HG03159 (cell line): ENCODE data around the gene TFPI.
"Not testable (repeated sequence)": the region's sequence is repeated elsewhere in the genome, so short reads cannot be mapped to it uniquely, and the experiment has no call there.

Experiments used
- ATAC-seq: cut with Tn5 transposase; IDR thresholded peaks from one replicate; pipeline ENCODE4 v1.9.1; 2021; ENCODE audit warnings: mild to moderate bottlenecking, moderate library complexity; ENCODE audit not compliant: unreplicated experiment

TFPI gene

GRCh38 chr2:187554704-187555082 lies 458 bp upstream of the TFPI start:
- ATAC-seq: no peak

- ATAC-seq: no peak
These were observed 1.2 kb downstream of the TFPI start for GRCh38 chr2:187552828-187553681.

- ATAC-seq: no peak
These were observed 1.9 kb downstream of the TFPI start for GRCh38 chr2:187552381-187552780.

GRCh38 chr2:187550857-187551256 lies 3.4 kb downstream of the TFPI start:
- no peak for ATAC-seq

- no peak for ATAC-seq
These were observed 4.2 kb downstream of the TFPI start for GRCh38 chr2:187549951-187550555.

- no peak for ATAC-seq
These were observed 5.0 kb downstream of the TFPI start for GRCh38 chr2:187549193-187549592.

GRCh38 chr2:187548656-187549055 lies 5.6 kb downstream of the TFPI start:
- no peak for ATAC-seq

GRCh38 chr2:187547353-187547979 lies 6.8 kb downstream of the TFPI start:
- ATAC-seq: no peak

GRCh38 chr2:187546762-187547333 lies 7.4 kb downstream of the TFPI start:
- ATAC-seq: no peak

- ATAC-seq: no peak
These were observed 8.9 kb downstream of the TFPI start for GRCh38 chr2:187545238-187545751.

GRCh38 chr2:187544371-187545080 lies 9.7 kb downstream of the TFPI start:
- ATAC-seq: no peak

- ATAC-seq: no peak
These were observed 10.7 kb downstream of the TFPI start for GRCh38 chr2:187543488-187543887.

- ATAC-seq: no peak
These were observed 12.1 kb downstream of the TFPI start for GRCh38 chr2:187542123-187542522.

- ATAC-seq: no peak
These were observed 12.8 kb downstream of the TFPI start for GRCh38 chr2:187541086-187542085.

GRCh38 chr2:187538222-187538621 lies 16.0 kb downstream of the TFPI start:
- ATAC-seq: not testable (repeated sequence)

GRCh38 chr2:187535381-187535780 lies 18.9 kb downstream of the TFPI start:
- not testable (repeated sequence) for ATAC-seq

- no peak for ATAC-seq
These were observed 21.7 kb downstream of the TFPI start for GRCh38 chr2:187532333-187533120.

GRCh38 chr2:187529977-187530721 lies 24.1 kb downstream of the TFPI start:
- ATAC-seq: no peak
